ENCODE results near the gene GAL3ST2.
A peak's percentile ranks its signal among the peaks of the same experiment; 100 is the strongest.
"Not testable (repeated sequence)": the region's sequence is repeated elsewhere in the genome, so short reads cannot be mapped to it uniquely, and the experiment has no call there.

GAL3ST2 gene

GRCh38 chr2:241769819-241770184 is 6.8 kb upstream of the GAL3ST2 start:
- no peak for DNase-seq

DNA sequence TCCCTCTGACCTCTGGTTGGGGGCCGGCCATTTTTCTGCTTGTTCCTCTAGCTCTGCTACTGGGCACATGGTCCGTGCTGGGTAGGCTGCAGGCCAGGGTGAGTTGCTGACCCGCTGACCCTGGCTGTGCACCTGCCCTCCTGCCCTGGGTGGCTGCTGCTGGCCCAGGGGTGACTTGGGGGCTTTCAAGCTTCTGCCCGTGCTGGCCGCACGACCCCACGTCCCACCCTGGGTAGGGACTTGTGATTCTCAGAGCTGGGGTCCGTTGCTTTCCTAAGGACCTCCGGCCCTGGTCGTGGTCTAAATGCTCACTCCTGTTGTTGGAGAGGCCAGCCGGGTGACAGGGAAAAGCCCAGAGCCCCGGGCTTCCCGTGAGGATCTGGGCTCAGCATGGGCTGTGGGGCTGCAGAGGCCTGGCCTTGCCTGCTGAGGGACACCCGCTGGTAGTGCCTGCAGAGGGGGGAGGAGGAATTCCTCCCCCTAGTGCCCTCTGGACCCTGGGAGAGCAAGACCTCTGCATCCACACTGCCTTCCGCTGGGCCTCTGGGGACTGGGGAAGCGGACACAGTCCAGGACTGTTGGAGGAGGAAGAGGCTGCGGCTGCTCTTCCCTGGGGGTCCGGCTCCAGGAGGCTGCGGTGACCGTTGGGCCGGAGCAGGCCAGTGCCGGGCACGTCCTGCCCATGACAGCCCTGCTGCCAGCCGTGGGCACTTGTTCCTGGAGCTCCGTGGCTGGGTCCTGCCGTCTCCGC is 6.3 kb upstream of the GAL3ST2 start:
- no peak for DNase-seq

GRCh38 chr2:241770936-241771285 is 5.7 kb upstream of the GAL3ST2 start:
- DNase-seq: no peak

DNA sequence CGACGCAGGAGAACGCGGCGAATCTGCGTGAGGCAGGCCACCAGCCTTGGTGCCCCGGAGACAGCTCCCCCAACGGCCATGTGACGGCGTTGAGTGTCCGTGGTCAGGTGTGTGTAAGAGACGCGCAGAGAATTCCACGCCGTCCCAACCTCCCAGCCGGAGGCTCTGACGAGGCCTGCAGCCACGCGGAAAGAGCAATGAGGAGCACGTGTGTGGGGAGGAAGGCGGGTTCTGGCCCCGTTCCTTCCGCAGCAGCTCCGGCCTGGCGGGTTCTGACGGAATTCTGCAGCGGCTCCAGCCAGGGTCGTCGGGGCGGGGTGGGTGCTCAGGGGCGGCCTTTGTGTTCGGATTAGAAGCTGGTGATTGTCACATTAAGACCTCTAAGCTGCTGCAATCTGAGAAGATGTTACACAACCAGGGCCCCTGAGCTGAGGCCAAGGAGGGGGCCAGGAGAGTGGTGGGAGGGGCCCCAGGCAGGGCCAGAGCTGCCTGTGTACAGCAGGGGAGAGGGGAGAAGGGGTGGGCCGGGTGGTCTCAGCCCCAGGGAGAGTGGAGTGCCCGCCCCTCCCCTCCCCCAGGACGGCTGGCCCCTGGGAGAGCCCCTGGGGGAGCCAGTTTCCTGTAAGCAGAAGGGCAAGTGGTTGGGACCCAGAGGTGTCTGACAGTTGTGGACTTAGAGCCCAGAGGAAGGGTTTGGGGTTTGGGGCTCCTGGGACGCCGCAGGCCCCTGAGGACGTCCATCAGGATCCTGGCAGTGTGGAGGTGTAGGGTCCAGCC is 5.1 kb upstream of the GAL3ST2 start:
- no peak for DNase-seq

DNA sequence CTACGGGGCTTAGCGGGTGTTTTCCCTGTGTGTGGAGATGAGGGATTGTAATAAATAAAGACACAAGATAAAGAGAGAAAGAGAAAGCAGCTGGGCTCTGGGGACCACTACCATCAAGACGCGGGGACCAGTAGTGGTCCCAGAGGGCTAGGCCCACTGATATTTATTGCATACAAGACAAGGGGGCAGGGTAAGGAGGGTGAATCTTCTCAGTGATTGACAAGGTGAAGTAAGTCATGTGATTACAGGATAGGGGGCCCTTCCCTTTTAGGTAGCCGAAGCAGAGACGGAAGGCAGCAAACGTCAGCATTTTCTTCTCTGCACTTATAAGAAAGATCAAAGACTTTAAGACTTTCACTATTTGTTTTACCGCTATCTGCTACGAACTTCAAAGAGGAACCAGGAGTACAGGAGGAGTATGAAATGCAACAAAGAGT is 4.5 kb upstream of the GAL3ST2 start:
- DNase-seq: no peak

DNA sequence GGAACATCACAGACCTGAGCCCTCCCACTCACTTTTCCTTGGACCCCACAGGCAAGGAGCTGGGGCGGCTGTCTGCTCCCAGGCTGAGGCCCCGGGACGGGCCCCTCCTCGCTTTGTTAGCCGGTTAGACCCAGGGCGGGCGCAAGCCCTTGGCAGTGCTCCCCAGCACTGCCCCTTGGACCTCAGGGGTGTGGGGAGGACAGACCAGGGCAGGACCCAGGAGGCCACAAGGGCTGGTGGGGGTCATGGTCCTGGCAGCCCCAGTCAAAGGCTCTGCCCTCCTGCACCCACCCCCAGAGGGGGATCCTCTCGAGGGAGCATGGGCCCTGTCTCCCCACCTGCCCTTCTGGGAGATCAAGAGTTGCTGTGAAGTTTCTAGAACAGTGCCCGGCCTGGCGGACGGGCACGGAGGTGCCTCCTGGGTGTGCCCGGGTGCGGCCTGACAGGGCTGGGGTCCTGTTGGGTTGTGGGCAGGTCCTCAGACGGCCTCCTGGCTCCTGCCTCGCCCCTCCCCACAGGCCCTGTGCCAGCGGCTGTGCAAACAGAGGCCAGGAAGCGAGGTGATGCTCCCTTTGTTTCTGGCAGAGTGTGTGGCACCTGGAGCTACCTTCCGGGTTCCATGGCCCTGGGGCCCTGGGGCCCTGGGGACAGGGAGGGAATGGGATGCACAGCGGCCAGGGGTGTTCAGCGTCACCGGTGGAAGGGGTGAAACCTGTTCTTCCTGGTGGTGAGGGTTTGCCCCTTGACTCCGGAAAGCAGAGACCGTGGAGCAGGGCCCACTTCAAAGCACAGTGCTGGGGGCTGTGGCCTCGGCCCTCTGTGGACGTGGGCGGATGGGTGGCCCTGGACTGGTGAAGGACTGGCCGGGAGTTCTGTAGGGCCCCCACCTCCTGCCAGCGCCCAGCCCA is 2.9 kb upstream of the GAL3ST2 start:
- DNase-seq: peak; percentile 18

DNA sequence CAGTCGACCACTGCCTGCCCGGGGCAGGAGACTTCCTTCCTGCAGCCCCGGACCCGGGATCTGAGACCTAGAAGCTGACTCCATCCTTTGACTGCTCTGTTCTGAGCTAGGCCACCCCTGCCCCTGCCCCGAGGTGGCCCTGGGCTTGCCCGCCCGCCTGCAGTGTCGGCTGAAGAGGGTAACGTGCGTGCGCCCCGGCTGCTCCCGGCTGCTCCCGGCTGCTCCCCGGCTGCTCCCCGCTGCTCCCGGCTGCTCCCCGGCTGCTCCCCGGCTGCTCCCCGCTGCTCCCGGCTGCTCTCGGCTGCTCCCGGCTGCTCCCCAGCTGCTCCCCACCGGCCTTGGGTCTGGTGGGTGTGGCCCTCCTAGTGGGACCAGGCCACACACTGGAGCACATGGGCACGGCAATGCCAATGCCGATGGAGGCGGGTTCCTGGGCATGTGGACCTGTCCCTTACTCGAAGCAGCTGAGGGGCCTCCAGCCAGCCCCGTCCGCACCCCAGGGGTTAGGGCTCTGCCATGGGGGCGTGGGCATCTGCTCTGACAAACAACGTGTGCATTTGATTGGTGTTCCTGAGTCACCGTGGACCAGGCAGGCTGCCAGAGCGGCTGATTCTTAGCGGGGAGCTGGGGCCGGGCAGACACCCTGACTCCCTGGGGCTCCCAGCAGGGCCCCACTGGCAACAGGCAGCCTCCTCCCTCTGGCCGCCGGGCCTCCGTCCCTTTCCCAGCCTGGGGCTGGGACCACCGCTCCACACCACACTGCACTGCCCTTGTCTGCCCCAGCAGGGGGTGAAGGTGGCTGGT is 2.0 kb upstream of the GAL3ST2 start:
- no peak for DNase-seq

- no peak for DNase-seq
These were observed 1.1 kb upstream of the GAL3ST2 start for GRCh38 chr2:241775223-241776177.

DNA sequence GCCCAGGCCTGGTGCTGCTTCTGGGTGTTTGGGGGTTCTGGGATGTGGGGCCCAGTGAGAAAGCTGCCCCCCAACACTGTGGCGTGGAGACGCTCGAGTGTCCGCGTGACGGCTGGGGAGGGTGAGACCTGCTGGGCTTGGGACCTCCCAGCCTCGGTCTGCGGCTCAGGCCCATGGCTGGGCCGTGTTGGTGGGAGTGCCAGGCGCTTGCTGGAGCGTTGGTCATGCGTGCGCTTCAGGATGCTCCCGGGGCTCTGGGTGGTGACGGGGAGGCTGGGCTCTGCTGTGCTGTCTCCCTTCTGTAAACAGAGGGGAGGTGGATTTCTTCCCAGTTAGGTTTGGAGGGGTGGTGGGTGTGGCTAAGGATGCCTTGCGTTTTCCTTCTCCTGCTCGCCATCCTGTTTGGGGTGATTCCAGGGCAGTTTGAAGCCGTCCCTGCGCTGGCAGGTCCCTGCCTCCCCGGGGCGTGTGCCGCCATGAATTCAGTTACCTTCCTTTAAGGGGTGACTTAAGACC is 606 bp downstream of the GAL3ST2 start:
- no peak for DNase-seq

- DNase-seq: no peak
These were observed 1.3 kb downstream of the GAL3ST2 start for GRCh38 chr2:241777686-241778627.

DNA sequence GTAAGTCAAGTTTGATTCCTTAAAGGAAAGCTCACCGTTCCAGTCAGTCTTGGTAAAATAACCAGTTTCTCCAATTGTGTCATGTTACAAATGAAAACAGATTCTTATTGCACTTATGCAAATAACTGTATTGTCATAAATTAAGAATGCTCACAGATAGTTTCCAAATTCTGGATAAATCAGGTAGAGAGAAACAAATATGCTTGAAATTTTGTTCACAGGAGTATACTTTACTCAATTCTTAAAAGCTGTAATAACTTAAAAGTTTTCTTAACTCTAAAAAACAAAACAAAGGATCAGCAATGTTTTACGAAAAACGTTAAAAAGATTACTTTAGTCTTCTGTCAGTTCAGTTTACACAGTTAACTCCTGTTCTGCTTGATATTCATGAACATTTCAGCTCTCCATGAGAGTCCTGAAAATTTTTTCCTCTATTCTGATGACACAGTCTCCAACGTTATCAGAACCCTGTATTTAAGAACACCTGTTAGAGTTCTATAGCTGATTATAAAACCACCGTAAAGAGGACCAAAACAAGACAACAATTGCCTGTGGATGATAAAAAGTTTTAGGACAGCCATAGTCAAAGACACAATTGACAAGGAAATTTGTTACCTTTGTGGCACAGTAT is 4.4 kb downstream of the GAL3ST2 start:
- DNase-seq: no peak

DNA sequence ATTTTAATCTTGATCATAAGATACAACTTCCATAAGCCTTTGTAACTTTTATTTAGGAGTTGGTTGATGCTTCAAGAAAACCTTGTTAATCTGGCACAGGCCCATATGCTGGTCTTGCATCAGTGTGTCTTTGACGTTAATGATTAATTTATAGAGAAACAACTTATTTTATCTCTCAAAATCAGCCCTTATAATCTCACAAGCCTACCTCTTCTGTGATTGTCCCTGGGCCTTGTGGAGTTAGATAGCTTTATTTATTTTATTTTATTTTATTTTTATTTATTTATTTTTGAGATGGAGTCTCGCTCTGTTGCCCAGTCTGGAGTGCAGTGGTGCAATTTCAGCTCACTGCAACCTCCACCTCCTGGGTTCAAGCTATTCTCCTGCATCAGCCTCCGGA is 5.4 kb downstream of the GAL3ST2 start:
- not testable (repeated sequence) for DNase-seq

DNA sequence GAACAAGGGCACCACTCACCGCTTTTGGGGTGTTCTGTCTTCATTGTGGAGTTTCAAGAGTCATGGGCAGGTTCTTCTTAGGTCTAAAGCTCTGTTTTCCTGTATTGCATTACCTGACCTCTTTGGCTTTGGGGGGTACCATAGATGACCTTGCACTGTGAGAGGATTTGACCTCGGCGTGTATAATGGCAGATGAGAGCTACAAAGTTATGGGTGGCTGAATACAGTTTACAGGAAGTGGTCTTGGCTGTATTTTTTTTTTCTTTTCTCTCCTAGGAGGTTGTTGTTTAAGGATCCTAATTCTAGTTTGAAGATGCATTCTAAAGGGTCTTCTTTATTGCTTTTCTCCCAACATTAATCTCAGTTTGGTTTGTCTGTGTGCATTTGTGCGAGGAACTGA is 11.5 kb downstream of the GAL3ST2 start:
- no peak for DNase-seq

GRCh38 chr2:241788572-241788971 is 11.9 kb downstream of the GAL3ST2 start:
- DNase-seq: no peak

DNA sequence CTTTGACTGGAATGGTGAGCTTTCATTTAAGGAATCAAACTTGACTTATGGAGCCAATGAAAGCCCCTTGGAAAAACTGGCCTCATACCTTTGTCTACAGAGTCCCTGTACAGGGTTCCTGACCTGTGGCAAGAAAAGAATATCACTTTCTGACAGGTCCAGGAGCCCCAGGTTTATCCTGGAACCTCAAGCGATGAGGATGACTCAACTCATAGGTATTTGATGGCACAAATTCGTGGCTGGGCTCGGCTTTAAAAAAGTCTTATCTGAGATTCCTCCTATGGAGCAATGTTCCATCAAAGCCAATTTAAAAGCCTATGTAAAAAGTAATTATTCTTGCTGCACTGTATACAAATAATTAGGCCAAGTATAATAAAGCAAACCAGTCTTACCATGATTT is 14.8 kb downstream of the GAL3ST2 start:
- DNase-seq: not testable (repeated sequence)

DNA sequence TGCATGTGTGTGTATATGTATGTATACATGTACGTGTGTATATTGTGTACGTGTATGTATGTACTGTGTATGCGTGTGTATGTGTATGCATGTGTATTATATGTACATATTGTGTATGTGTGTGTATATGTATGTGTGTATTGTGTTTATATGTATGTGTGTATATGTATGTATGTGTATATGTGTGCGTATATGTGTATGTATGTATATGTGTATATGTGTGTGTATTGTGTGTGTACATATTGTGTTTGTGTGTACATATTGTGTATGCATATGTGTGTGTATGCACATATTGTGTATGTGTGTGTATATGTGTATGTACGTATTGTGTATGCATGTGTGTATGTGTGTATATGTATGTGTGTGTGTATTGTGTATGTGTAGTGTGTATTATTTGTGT is 16.8 kb downstream of the GAL3ST2 start:
- no peak for DNase-seq

- DNase-seq: no peak
These were observed 17.7 kb downstream of the GAL3ST2 start for GRCh38 chr2:241794250-241794823.

- no peak for DNase-seq
These were observed 18.7 kb downstream of the GAL3ST2 start for GRCh38 chr2:241795021-241795999.
